ENCODE measurements around the gene RABGAP1.
"Not testable (repeated sequence)": the region's sequence is repeated elsewhere in the genome, so short reads cannot be mapped to it uniquely, and the experiment has no call there.

RABGAP1 gene

DNA sequence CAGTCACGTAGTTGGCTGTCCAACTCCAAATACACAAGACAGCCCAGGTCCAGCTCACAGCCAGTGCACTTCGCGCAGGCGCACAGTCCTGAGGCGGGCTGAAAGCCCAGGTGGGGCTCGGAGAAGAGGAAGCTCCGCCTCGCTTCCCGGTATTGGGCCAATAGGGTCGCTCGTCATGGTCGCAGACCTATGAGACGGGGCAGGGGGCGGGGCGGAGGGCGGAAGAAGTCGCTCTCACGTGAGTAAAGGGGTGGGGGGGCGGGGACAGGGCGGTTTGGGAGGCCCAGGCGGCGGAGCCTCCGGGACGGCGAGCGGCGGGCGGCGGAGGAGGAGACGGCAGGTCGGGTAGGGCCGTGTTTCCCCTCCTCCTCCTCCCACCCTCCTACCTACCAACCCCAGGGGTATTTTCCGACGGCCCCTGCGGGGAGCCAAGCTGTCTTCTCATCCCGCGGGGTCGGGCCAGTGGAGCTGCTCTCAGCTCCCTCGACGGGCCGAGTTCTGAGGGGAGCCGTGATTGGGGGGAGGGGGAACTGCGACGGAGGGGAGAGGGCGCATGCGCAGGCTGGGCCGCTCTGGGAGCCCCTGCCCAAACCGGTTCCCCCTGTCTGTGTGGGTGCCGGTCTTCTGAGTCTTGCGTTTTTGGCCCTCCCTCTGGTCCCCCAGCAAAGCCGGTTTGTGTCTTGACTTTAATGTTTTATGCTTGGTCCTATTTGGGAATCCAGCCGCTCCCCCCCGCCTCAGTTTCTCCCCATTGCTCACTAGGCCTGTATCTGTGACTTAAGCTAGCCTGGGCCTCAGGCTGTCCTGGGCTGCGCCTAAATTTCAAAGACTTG lies at the start of gene RABGAP1:
Gene RABGAP1, plus strand, starts transcription at position 272 of the 833 bp plus-strand sequence. CDS start 16,040 bp downstream, outside the sequence.
- peak; percentile 97 for DNase-seq (ENCODE audit: low spot score)

- DNase-seq (ENCODE audit: low spot score): no peak
Observed at GRCh38 chr9:122897969-122898368, 42.9 kb upstream of the RABGAP1 start.

- peak; percentile 18 for DNase-seq (ENCODE audit: low spot score)
Observed at GRCh38 chr9:122900791-122901190, 40.0 kb upstream of the RABGAP1 start.

GRCh38 chr9:122904466-122904822 lies 36.4 kb upstream of the RABGAP1 start:
- DNase-seq (ENCODE audit: low spot score): peak; percentile 12

GRCh38 chr9:122904823-122905710 lies 35.8 kb upstream of the RABGAP1 start, which contains the start of gene RC3H2:
TSS of gene RC3H2 (minus strand) at chr9:122905359. CDS start at chr9:122897509, 7,850 bp downstream.
- peak; percentile 98 for DNase-seq (ENCODE audit: low spot score)

DNA sequence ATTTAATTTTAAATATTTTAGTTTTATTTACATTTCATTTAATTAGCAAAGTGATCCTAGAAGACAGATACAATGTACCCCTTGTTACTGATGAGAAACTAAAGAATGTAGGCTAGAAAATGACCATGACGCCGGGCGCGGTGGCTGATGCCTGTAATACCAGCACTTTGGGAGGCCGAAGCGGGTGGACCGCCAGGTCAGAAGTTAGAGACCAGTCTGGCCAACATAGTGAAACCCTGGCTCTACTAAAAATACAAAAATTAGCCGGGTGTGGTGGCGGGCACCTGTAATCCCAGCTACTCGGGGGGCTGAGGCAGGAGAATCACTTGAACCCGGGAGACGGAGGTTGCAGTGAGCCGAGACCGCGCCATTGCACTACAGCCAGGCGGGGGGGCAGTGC lies 34.7 kb upstream of the RABGAP1 start:
- not testable (repeated sequence) for DNase-seq (ENCODE audit: low spot score)

DNA sequence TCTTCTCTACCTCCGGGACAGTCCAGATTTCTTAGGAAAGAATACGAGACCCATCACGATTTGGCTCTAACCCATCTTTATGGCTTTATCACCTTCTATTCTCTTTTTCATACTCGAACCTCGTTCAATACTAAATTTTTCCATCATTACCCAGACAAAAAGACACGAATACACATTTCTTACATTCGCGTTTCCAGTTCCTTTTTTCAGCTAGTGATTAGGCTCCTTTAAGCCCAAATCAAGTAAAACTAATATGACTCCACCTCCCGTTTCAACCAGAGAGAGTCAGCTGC lies 28.2 kb upstream of the RABGAP1 start:
- DNase-seq (ENCODE audit: low spot score): no peak

DNA sequence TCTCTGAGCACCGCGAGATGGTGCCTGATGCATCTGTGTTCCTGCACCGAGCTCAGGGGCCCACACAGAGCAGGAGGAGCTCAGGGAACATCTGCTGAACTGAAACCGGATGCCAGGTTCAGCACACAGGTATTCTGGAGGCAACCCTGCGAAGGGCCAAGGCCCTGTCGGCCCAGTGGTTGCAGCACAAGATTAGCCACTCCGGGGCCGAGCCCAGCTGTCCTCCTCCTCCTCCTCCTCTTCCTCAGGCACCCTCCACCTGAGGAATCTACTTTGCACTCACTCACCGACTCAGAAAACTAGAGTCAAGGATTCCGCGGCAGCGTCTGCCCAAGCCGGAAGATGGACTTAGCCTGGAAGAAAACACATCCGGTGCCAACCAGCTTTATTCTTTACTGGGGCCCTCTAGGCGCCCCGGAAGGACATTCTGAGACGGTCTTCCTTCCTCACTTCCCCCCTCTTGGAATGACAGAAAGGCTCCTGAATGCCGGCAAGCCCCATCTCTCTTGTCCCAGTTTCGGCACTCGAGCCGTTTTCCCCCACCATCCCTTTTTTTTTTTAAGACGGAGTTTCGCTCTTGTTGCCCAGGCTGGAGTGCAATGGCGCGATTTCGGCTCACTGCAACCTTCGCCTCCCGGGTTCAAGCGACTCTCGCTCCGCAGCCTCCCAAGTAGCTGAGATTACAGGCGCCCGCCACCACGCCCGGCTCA lies 27.7 kb upstream of the RABGAP1 start, which contains the start of gene ZBTB6:
Gene ZBTB6, minus strand, starts transcription at position 360 of the 710 bp plus-strand sequence. CDS start 1,251 bp downstream, outside the sequence.
- DNase-seq (ENCODE audit: low spot score): peak; percentile 72

GRCh38 chr9:122918310-122918709 lies 22.5 kb upstream of the RABGAP1 start:
- DNase-seq (ENCODE audit: low spot score): no peak

GRCh38 chr9:122922713-122923112 lies 18.1 kb upstream of the RABGAP1 start:
- DNase-seq (ENCODE audit: low spot score): no peak

- no peak for DNase-seq (ENCODE audit: low spot score)
Observed at GRCh38 chr9:122923947-122924346, 16.9 kb upstream of the RABGAP1 start.

DNA sequence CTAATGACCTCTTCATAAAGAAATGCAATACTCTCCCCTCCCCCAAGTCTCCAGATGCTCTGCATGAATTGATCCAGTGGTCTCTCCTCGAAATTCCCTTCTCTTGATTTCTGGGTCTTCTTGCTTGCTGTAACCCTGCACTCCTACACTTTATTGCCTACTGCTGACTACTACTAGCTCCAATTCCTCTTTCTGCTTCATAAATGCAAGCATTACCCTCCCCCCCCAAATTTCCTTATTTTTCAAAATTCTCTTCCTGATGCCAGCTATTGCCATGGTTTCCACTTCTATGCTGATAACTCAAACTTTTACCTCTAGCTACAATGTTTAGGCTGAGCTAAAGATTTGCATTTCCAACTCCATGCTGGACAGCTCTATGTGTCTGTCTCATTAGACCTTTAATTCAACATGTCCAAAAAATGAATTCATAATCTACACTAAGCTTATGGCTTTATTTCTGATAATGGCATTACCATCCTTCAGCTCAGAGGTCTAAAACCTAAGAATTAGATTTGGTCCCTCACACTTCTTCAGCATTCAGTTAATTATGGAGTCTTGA lies 10.9 kb upstream of the RABGAP1 start:
- no peak for DNase-seq (ENCODE audit: low spot score)

DNA sequence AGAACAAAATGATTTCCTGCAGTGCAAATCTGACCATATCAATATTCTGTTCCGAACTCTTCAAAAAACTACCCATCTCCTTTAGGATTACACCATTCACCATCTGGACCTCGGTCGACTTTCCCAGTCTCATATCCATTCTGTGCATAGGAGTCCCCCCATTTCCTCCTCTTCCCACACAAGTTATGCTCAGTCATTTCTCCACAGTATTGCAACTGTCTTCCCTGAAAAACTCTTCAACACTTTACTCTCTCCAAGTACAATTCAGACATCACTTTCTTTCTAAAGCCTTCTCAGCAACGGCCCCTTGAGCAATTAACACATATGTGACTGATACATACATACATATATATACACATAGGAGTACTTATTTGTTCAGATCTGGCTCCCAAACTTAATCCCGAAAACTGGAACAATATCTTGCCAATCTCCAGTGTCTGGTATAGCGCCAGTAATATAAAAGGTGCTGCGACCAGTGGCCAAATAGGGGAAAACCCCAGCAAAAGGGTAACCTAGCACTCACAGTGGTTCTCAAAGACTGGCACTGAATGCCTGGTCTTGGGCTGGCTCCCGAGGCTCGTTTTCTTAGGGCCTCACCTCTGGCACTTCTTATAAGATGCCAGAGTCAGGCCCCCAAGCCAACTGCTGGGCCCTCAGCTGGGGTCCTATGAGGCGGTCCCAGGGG lies 10.1 kb upstream of the RABGAP1 start:
- DNase-seq (ENCODE audit: low spot score): no peak

DNA sequence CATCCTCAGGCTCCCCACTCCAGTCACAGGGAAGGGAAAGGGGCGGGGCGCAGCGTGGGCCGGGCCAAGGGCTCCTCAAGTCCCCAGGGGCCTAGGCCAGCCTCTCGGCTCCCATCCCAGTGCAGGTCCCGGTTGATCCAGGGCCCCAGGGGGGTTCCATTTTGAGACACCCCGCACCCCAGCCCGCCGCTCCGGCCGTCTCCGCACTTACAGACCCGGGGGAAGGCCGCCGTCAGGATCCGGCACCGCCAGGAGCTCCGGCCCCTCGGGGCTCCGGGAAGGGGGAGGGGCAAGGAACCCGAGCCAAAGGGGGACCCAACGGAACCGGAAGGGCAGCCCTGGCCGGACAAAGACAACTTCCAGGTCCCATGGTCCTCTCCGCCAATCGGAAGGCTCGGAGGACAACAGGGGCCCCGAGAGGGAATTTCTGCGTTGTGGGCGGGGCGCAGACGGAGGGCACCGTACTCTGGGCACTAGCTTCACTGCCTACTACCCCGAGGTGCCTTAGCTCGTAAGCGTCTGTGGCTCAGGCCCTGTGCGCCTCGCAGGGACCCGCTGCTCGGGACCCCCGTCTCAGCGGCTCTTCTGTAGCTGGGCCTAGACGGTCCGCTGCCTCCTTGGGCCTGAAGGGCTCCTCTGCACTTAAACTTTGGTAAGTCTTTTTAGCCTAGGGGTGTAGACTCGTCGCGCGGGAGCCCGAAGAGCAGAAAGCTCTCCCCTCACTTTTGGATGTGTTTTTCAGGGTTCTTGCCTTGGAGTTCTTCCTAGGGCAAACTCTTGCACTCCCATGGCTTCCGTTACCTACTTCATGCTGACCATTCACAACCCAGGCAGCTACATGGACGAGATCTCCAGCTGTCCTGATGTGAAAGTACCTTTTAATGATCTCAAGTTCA lies 9.3 kb upstream of the RABGAP1 start, which contains the start of gene ZBTB26:
Gene ZBTB26, minus strand, starts transcription at position 287 of the 896 bp plus-strand sequence. CDS start 11,578 bp downstream, outside the sequence.
- DNase-seq (ENCODE audit: low spot score): peak; percentile 90

GRCh38 chr9:122936464-122936863 lies 4.4 kb upstream of the RABGAP1 start:
- DNase-seq (ENCODE audit: low spot score): no peak

DNA sequence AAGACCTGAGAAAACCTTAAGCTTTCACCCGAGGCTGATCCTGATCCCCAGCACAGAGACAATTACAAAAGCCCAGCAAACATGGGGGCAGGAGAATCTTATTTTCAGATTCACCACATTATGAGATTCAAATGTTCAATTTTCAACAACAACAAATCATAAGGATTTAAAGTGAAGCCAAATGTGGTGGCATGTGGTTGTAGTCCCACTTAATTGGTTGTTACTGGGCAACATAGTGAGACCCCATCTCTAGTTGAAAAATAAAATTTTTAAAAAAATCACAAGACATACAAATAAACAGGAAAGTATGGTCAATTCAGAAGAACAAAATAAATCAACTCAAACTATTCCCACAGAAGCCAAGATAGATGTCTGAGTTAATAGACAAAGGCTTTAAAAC lies 3.9 kb upstream of the RABGAP1 start:
- no peak for DNase-seq (ENCODE audit: low spot score)

DNA sequence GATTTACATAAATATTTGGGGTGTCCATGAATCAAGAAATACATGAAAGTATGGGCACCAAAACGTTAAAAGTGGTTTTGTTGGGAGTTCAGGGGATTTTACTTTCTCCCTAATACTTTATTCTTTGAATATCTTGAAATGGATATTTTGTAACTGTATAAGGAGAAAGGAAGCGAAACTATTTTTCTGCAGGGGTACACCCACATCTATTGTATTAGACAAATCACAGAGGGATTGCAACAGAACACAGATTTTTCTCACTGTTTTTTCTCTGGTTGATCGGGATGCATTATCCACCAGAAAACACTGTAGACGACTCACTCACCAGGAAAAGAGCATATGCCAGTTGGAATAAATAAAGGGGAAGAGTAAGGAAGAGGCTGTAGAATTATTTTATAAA lies 1.2 kb upstream of the RABGAP1 start:
- no peak for DNase-seq (ENCODE audit: low spot score)

- no peak for DNase-seq (ENCODE audit: low spot score)
Observed at GRCh38 chr9:122940454-122940748, 419 bp upstream of the RABGAP1 start.

DNA sequence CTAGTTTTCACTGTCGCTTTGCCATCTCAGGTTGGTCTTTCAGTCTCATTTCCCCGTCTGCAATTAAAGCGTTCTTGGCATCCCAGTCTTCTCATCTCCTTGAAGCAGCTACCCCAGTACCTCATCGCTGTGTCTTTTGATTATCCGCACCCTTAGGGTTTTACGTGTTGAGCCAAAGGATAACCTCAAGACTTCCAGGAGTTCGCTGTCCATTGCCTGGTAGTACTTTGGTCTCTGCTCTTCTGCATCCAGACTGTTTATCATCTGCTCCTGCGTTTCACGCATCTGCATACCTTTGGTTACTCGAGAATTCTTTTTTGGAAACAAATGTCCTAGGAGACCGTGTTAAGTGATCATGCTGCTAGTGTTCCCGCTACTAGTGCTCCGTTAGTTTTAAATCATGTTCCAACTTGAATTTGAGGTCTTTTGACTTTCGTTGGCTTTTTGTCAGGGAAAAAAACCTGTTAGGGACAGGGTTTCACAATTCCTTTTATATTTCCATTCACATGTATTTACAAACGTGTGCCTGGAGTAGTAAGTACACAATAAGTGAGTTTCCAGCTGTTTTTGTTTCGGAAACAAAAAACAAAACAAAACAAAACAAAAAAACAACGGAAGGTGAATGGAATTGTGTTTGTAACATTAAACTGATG lies 888 bp downstream of the RABGAP1 start:
- no peak for DNase-seq (ENCODE audit: low spot score)
